NCI-H1436 (cell line): ENCODE data around the gene EMD.
"Not testable (repeated sequence)": the region's sequence is repeated elsewhere in the genome, so short reads cannot be mapped to it uniquely, and the experiment has no call there.

Experiments
- DNase-seq: peaks from one replicate; lab custom pipeline; 2025; lab: John Stamatoyannopoulos, UW

The EMD gene

DNA sequence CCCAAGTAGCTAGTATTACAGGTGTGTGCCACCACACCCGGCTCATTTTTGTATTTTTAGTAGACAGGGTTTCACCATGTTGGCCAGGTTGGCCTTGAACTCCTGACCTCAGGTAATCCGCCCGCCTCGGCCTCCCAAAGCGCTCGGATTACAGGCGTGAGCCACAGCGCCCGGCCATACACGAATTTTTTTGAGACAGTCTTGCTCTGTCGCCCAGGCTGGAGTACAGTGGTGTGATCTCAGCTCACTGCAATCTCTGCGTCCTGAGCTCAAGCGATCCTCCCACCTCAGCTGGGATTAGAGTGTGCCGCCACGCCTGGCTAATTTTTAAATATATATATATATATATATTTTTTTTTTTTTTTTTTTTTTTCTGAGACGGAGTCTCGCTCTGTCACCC, 17.3 kb downstream of the EMD start:
- not testable (repeated sequence) for DNase-seq

DNA sequence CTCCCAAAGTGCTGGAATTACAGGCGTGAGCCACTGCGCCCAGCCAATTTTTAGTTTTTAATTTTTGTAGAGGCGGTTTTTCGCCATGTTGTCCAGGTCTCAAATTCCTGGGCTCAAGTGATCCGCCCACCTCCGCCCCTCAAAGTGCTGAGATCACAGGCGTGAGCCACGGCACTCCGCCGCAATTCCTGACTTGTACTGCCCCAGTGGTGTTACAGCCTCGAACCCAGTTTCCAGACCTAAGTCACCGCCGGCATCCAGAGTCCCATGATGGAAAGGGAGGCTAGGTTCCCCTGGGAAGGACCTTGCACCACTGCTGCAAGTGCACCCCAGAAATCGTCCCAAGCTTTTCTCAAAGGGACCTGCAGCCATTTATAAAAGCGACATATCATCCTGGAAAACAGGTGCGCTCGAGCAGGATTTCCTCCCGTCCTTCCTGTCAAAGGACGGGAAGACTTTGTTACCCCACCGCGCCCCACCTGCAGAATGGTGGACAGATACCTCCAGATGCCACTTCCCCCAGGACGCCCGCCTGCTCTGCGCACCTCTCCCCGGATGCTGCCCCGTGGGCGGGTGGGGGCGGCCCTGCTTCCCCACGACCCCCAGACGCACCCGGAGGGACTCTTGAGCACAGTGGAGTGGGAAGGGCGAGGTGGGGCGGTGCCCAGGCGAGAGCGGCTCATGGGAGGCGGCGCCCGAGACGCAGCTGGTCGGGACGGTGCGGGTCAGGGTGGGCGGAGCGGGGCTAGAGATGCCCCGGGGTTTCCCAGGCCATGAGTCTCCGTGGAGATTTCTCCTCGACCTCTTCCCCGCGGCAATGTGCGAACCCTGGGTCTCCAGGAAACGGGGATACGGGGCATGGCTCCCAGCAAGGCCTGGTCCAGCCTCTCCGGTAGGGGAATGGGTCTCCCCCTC, 18.1 kb downstream of the EMD start:
- peak; percentile 59 for DNase-seq

DNA sequence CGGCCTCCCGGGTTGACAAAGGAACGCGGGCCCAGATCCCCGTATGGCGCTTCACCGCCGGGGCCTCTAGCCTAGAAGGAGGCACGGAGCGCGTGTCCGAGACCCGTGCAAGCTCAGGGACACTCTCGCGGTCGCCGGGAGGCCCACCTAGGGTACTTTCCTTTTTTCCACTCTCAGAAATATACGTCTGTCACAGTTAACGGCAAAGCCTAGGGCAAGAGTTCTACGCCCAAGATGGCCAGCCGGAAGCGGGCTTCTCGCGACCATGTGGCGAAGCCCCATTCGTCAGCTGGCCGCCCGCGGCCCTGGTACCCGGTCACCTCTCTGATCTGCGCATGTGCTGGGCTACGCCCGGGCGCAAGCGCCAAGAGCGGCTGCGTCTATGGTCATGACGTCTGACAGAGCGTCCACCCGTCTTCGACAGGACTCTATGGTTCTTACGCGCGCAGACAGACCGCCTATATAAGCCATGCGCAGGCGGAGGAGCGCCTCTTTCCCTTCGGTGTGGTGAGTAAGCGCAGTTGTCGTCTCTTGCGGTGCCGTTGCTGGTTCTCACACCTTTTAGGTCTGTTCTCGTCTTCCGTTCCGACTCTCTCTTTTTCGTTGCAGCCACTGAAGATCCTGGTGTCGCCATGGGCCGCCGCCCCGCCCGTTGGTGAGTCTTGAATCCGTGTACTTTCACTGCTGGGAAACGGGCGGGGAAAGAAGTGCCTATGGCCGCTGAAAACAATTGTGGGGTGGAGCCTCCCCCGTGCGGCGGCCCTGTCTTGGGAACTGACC, 19.0 kb downstream of the EMD start, which contains the start of gene RPL10:
TSS of gene RPL10 (plus strand) at position 490 of the 780 bp plus-strand sequence. CDS start at position 633, 143 bp downstream.
- peak; percentile 98 for DNase-seq

DNA sequence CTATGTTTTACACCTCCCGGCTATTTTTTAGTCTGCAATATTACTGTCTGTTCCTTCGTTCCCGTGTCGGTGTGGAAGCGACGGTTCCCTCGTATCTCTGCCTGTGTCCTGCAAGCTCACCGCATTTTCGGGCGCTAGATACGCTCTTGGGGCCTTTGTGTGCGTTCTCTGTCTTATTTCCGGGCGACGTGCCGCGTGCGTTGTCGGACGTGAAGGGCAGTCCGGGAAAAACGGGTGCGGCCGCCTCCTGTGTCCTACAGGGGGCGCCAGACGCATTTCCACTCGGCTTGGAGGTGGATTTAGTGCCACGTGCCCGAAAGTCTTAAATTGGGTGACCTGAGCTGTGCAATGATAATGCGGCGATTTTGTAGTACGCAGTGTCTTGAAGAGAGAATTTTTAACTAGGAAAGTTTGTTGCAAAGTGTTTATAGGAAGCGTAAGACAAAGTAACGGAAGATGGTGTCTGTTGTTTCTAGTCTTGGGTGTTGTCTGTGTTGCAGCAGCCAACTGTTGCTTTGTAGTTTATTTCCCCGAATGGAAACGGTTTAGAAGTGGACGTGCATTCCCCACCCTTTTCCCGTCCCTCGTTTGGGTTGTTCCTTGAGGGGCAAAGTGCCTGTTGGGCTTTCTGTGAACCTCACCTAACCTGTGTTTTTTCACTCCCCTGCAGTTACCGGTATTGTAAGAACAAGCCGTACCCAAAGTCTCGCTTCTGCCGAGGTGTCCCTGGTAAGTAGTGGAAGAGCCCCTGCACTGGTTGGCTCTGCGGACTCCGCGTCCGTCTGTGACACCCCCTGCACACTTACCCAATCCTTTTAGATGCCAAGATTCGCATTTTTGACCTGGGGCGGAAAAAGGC, 19.8 kb downstream of the EMD start:
- peak; percentile 81 for DNase-seq

DNA sequence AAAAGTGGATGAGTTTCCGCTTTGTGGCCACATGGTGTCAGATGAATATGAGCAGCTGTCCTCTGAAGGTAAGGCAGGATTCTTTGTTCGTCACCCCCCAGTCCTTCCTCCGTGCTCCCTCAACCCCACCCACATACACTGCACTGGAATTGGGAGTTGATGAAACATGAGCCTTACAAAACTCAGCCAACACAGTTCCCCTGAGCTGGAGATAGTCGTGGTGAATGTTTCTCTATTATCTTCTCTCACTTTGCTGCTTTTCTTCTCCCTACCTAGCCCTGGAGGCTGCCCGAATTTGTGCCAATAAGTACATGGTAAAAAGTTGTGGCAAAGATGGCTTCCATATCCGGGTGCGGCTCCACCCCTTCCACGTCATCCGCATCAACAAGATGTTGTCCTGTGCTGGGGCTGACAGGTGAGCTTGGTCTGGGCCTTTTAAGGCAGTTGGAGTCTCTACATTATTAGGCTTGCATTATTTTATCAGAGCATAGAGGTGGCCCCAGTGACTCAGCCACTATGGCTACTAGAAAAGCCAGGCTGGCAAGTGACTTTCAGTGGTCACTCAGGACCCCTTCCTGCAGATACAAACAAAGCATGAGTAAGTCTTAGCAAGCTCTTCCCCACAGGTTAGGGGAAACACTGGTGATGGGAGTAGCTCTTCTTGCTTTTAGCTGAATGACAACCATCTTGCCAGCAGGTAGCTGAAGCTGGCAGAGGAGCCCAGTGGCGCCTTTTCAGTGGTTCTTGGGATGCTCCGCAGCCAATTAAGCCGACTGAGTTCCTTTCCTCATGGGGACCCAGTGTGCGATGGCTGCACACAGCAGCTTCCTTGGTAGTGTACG, 20.7 kb downstream of the EMD start:
- DNase-seq = no peak

DNA sequence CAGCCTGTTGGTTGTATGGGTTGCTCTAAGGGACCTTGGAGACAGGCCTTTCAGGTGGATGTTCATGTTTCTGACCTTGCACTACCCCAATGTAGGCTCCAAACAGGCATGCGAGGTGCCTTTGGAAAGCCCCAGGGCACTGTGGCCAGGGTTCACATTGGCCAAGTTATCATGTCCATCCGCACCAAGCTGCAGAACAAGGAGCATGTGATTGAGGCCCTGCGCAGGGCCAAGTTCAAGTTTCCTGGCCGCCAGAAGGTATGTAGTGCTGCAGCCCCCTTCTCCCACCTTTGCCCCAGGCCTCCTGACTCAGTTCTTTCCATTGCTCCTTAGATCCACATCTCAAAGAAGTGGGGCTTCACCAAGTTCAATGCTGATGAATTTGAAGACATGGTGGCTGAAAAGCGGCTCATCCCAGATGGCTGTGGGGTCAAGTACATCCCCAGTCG, 21.3 kb downstream of the EMD start:
- DNase-seq = not testable (repeated sequence)

DNA sequence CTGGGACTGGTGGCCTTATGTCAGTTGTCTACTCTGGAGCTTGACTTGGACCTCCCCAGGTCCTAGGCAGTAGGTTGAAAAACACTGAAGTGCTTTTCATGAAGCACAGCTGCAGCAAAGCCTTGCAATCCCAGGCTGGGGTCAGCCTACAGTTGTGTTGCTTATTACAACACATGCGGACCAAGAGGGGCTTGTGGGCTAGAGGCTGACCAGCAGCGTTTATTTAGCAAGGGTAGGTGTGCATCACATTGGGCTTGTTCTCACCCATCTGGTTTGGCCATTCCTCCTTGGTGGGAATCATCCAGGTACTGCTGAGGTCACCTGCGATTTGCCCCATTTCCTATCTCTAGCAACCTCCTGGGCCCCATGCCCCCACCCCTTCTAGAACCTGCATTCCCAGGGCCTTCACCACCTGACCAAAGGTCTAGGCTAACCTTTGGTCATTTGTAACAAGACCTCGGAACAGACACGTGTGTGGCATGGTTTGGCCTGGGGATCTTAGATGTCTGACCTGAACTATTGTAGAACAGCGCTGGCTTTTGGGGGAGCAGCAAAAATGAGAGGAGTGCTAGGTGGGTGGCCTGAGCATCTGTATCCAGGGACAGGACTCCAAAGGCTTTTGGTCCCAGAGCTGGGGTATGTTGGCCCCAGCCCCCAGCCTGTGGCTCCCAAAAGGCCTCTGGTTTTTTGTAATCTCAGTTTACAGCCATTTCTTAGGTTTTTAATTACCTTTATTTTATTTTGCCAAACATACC, 22.1 kb downstream of the EMD start:
- DNase-seq = no peak

DNA sequence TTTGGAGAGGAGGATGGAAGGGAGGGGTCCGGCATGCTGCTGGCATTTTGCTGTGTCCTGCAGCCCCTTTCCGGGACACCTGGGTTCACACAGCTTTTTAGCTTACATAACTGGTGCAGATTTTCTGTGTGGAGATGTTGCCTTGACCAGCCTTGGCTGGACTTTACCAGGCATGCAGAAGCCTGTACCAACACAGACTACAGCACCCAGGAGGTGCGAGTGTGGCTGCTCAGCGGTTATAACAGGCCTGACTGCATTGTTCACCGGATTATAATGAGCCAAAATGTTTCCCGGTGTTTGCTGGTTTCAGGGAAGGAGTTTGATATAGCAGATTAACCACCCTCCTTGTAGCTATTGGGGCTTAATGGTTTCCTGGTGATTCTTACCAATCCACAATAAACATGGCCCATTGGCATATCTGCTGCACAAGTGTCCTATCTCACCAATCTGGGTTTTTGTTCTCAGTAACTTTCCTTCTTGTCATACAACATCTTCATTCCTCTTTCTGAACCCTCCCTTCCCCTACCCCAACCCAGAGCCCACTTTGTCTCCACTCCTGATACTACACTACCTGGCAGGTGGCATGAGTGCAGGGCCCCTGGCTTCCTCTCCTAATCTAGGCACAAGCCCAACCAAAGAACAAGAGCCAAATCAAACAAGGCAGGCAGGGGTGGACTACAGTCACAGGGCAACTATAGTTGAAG, 23.0 kb downstream of the EMD start:
- DNase-seq = no peak

DNA sequence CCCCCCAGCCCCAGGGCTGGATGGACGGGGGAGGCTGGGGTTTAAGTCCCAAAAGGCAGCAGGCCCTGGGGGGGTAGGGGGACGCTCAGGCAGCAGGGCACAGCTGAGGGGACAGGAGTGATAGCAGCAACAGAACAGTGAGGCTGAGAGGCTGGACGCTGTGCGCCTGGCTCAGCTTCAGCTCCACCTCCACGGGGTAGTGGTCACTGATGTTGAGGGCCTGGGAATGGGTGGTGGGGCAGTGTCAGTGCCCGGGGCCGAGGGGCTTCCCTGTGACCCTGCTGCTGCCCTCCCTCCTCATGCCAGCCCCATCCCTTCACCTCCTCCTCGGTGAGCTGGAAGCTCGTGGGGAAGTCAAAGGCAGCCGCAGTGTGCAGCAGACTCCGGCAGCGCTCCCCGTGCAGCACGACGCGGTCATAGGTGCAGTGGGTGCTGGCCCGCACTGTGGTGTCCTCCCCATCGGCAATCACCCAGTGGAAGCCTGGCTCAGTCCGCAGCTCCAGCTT, 23.6 kb downstream of the EMD start:
- no peak for DNase-seq

DNA sequence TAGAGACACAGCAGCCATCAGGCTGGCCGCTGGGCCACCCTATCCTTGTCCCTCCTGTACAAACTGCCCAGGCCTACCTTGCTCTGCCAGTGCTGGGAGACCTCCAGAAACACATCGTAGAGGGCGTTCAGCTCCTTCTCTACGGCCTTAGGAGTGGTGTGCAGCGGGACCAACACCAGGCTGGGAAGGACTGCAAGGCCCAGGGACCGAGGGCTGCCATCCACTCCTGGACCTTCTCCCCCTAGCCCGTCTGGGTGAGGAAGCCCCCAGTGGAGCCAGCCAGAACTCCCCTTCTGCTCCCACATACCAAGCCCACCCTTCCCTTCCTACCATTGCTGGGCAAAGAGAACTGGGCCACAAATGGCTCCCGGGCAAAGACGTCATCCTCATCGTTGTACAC, 24.1 kb downstream of the EMD start:
- DNase-seq = no peak

DNA sequence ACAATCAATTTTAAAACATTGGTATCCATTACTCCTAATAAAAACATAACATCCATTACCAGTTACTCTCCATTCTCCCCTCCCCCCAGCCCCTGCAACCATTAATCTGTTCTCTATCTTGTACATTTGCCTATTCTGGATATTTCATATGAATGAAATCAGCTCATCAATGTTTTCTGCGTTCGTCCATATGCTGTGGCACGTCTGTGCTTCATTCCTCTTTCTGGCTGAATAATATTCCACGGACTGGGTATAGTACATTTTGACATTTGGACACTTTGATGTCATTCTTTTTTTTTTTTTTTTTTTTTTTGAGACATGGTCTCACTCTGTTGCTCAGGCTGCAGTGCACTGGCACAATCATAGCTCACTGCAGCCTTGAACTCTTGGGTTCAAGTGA, 24.8 kb downstream of the EMD start:
- no peak for DNase-seq

DNA sequence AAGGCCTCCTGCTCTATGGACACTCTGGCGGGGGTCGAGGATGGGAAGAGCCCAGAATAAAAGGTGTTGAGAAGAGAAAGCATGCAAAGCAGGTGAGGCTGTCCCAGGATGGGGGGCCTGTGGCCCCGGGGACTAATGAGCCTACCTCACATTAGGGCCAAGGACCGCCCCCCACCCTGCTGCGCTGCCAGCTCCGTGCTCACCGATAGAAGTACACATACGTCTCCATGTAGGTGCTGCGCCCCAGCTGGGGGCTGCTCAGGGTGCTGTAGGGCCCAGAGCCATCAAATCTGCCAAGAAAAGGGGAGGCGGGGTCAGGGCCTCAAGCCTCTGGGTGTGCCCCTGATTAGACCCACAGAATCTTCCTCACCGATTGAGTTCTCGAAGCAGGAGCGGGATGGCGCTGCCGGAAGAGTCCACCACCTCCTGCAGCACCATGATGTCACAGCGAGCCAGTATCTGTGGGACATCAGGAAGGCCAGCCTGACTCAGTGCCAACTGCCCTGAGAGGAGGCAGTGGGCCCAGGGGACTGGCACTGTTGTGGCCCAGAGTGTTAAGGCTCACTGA, 25.6 kb downstream of the EMD start:
- DNase-seq = no peak

DNA sequence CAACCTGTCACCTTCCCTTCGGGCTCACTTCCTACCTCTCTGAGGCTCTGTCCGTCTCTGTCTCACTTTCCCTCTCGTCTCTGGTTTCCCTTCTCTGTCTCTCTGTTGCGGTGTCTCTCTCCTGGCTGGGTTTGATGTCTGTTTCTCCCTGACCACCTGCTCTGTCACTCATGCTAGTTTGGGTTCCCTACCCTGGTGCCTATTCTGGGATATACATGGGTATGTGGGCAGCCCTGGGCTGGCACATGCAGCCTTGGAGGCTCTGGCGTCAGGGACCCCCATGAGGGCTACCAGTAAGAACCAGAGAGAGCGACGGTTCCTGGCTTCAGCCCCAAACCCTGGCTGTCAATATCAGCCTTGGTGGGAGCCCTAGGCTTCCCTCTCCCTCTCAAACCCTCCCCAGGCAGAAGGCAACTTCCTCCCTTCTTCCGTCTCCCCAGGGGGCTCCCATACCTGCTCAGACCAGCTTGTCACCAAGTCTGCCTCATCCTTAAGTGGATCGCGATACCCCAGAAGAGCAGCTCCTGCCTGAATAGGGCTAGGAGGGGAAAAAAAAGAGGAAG, 29.6 kb downstream of the EMD start:
- no peak for DNase-seq

DNA sequence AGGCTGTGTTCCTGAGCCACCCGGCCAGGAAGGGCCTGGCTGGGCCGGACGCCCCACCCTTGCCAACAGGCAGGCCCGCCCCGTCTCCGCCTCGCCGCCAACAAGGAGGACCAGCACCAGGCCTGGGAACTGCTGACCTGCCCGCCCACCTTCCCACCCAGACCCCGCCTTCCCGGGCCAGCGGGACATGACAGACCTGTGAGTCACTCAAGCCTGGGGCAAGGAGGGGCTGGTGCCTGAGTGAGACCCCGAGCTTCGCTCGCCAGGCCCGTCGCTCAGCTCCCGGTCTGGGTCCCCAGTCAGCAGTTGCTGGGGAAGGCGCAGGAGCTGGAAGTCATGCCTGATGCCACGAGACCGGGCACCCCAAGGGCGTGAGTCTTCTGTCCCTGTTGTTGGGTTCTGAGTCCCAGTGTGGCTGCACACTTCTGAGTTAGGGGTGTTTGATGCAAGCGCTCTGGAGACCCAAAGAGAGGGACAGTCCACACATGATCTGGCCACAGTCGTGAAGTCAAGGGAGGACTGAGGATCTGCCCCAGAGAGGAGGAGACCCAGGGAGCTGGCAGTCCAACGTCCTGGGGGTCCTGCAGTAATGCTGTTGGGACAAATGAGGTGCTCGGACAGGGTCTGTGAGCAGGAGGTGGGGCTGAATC, 30.3 kb downstream of the EMD start, which contains the start of gene DNASE1L1:
TSS of gene DNASE1L1 (minus strand) at position 33 of the 650 bp plus-strand sequence. CDS start 3,686 bp downstream, outside the sequence.
- no peak for DNase-seq

DNA sequence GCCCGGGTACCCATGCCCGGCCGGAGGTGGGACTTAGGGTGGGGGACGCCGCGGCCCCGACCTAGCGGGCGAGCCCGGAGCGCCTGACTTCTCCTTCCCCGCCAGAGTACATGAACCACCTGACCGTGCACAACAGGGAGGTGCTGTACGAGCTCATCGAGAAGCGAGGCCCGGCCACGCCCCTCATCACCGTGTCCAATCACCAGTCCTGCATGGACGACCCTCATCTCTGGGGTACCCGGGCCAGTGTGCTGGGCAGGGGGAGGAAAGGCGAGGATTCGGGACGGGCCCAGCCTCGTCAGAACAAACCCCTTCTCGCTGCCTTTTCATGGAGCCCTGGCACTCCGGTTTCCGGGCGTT, 32.9 kb downstream of the EMD start:
- peak; percentile 75 for DNase-seq

DNA sequence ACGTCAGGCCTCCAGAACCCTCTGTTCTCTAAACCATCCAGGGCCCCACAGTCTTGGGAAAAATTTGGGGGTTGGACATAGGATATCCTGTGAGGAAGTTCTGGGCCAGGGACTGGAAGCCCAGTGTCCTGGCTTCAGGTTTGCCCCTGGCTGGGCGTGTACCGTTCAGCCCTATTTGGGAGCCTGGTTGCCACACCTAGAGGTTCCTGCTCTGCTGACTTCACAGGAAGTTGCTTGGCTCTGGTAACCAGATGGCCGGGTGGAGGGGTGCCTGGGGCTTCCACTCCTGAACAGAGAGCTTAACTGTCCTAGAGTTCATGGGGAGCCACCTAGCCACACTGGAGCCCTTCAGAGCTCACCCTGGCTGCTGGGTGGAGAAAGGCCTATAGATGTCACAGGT, 33.4 kb downstream of the EMD start:
- no peak for DNase-seq

DNA sequence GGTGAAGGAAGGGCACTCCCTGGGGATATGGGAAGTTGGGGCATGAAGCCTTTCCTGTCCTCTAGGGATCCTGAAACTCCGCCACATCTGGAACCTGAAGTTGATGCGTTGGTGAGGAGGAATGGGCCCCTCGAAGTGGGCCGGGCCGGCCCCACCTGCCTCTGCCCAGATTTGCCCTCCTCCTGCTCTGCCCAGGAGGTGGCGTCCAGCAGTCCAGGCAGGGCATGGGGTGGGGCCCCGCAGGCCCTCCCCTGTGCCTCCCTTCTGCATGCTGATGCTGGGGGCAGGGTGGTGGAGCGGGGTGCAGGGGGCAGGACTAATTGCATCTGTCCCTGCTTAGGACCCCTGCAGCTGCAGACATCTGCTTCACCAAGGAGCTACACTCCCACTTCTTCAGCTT, 34.0 kb downstream of the EMD start:
- DNase-seq = no peak

DNA sequence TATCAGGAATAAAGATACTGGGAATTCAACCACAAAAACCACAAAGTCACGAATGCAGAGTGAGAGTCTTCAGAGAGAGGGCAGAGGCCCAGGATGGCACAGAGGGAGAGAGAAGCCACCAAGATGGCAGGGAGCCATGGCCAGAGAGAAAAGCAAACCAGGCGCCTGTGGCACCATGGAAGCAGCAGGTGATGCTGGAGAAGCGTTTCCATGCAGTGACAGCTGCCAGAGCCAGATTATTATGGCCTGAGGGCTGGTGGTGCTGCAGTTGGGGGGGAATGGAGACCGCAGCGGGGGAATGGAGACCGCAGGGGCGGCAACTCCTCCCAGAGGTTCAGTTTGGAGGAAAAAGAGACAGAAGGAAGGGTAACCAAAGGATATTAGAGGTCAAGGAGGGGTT, 38.1 kb downstream of the EMD start:
- no peak for DNase-seq
